OCI-LY7 (cell line): Measurements from ENCODE around the gene SMPDL3A.

Source experiments
- EZH2phosphoT487 ChIP-seq: fragments of 200-600 bp; sonication (generic); IDR thresholded peaks from 2 replicates; pipeline ENCODE4 v1.6.1; 2018; ENCODE audit warnings: low read depth, borderline replicate concordance, mild to moderate bottlenecking, mixed run types, antibody characterized with exemption, low read length, moderate library complexity, mixed read lengths
- TF ChIP-seq, protein P1 (sequence below): fragments of 200-600 bp; sonication (generic); conservative IDR thresholded peaks from 2 replicates; pipeline ENCODE4 v1.5.1; 2014; ENCODE audit warnings: mild to moderate bottlenecking, antibody characterized with exemption, low read length, moderate library complexity, mixed read lengths

DNA sequence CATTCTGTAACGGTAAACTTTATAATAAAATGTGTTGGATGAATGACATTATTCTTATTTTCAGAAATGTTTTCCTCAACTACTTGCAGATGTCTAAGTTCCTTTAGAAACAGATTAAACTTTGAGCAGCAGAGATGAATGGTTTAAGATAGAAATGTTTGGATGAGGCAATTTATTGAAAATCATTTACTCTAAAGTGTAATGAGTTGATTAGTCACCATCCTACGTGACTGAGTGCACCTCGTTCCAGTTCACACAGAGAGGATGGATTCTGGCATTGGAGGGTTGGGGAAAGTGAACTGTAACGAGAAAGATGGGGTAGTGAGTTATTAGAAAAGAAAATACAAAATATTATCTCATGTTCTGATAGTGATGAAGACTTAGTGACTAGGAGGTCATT is 28.7 kb downstream of the SMPDL3A start:
- TF ChIP-seq, protein P1, sequence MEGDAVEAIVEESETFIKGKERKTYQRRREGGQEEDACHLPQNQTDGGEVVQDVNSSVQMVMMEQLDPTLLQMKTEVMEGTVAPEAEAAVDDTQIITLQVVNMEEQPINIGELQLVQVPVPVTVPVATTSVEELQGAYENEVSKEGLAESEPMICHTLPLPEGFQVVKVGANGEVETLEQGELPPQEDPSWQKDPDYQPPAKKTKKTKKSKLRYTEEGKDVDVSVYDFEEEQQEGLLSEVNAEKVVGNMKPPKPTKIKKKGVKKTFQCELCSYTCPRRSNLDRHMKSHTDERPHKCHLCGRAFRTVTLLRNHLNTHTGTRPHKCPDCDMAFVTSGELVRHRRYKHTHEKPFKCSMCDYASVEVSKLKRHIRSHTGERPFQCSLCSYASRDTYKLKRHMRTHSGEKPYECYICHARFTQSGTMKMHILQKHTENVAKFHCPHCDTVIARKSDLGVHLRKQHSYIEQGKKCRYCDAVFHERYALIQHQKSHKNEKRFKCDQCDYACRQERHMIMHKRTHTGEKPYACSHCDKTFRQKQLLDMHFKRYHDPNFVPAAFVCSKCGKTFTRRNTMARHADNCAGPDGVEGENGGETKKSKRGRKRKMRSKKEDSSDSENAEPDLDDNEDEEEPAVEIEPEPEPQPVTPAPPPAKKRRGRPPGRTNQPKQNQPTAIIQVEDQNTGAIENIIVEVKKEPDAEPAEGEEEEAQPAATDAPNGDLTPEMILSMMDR: no peak
- no peak for TF ChIP-seq EZH2phosphoT487
